SK-MEL-5 (cell line): Measurements from ENCODE around the gene MGAT5. TPM values are rescaled to one million over a fixed set of nuclear protein-coding genes. Genes with fewer than 3 reads are reported as not detected.

Experiments
- DNase-seq: peaks from one replicate; pipeline ENCODE4 v3.0.0-alpha.2; 2016; ENCODE audit warnings: low read depth, low spot score
- in situ Hi-C: cut with HindIII; loops from 2 replicates; pipeline ENCODE4 v1.10.0; 2016; ENCODE audit warnings: low sequenced_read_pairs, high pct_unique_total_duplicates, low pct_unique_long_range_greater_than_20kb
- total RNA-seq: library from RNA; depleted of rRNA; stranded (reverse); fragments of >200 nt; shearing (Covaris generic); gene quantifications from 2 replicates; pipeline ENCODE4 v1.2.3, GENCODE V29; 2014

Gene MGAT5
- total RNA-seq, 1 experiment from 2014 or later, result 24.7 TPM

GRCh38 chr2:134268265-134268664 lies 14.4 kb downstream of the MGAT5 start:
- no peak for DNase-seq
- in situ Hi-C loops, result no loop called here

GRCh38 chr2:134269230-134269629 lies 15.4 kb downstream of the MGAT5 start:
- in situ Hi-C loops, result no loop called here
- DNase-seq, result no peak

DNA sequence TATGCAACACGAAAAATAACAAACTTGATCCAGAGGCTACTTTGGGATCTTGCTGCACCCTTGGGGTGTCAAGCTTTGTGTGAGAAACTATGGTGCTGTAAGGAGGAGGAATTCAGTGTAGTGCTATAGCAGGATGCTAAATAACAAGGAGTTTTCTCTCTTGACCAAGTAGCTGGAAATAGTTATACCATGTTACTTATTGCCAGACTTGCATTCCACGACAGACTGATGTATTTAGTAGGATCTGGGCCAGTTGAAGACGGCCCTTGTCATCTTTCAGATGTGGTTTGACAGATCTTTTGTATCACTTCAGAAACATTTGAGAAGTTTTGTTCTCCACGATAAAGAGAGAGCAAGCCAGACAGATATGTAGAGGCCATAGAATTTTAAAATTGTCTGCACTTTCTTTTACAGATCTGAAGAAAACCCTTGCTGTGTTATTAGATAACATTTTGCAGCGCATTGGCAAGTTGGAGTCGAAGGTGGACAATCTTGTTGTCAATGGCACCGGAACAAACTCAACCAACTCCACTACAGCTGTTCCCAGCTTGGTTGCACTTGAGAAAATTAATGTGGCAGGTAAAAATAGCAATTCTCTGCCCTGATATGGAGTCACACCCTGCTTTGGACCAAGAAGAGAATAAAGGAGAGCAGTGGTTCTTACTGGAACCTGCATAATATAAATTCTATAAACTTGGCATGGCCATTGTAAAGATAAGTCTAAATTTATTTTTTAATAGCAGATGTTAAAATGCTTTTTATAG lies 16.3 kb downstream of the MGAT5 start:
- in situ Hi-C loops, result no loop called here
- no peak for DNase-seq

GRCh38 chr2:134271758-134272157 lies 17.9 kb downstream of the MGAT5 start:
- DNase-seq, result no peak
- in situ Hi-C loops, result no loop called here

DNA sequence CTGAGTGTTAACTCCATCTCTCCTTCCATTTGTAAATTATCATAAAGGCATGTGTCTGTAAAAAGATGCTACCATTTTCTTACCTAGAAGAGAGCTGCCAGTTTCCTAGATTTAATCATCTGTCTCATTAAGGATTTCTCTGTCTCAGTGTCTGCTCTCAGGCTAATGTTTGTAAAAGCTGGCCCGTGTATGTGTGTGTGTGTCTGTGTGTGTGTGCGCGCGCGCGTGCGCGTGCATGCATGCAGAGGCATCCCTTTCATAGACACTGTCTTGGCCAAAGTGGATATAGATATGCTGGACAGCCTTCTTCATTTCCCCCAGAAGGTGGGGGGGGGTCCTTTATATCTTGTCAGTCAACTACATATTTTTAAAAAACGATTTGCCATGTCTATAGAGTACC lies 18.9 kb downstream of the MGAT5 start:
- in situ Hi-C loops, result no loop called here
- no peak for DNase-seq

GRCh38 chr2:134273256-134273983 lies 19.5 kb downstream of the MGAT5 start:
- DNase-seq, result no peak
- in situ Hi-C loops, result no loop called here

- no peak for DNase-seq
- in situ Hi-C loops, result no loop called here
Measured at GRCh38 chr2:134274121-134274520, 20.2 kb downstream of the MGAT5 start.

GRCh38 chr2:134275058-134275862 lies 21.4 kb downstream of the MGAT5 start:
- no peak for DNase-seq
- in situ Hi-C loops, result no loop called here

- in situ Hi-C loops, result no loop called here
- DNase-seq, result no peak
Measured at GRCh38 chr2:134276381-134277172, 22.7 kb downstream of the MGAT5 start.

GRCh38 chr2:134277223-134277622 lies 23.4 kb downstream of the MGAT5 start:
- in situ Hi-C loops, result no loop called here
- DNase-seq, result no peak

GRCh38 chr2:134278553-134278952 lies 24.7 kb downstream of the MGAT5 start:
- in situ Hi-C loops, result no loop called here
- no peak for DNase-seq

DNA sequence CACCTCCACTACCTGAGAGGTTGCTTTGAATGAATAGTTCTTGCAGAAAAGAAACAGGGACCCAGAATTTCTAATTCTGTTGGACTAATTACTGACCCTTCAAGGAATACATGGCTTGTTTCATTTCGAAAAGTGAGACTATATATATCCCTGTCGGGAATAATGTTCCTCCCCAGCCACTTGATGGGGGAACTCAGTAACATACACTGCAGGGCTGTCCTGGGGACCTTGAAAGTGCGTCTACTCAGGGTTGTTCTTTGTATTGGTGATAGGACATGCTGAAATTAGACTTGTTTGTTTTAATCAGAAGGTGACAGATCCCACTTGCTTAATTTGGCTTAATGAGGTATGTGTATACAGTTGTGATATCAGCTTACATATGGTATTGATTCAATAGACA lies 25.5 kb downstream of the MGAT5 start:
- no peak for DNase-seq
- in situ Hi-C loops, result no loop called here

- in situ Hi-C loops, result no loop called here
- DNase-seq, result no peak
Measured at GRCh38 chr2:134280231-134280630, 26.4 kb downstream of the MGAT5 start.

DNA sequence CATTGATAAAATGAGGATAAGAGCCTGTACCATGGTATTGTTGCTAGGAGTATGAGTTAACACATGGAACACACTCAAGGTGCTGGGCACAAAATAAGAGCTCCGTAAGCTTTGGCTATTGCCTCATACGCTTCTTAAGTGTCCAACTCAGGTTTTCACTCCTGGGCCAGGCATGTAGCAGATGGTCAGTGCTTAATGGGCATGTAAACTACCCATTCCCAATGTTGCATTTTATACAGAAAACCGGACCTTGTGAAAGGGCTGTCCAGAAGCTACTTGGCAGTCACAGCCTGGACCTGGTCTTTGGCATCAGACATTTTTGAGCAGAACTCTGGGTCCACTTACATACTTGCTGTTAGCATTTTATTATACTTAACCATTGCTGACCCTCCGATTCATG lies 26.9 kb downstream of the MGAT5 start:
- no peak for DNase-seq
- in situ Hi-C loops, result no loop called here

DNA sequence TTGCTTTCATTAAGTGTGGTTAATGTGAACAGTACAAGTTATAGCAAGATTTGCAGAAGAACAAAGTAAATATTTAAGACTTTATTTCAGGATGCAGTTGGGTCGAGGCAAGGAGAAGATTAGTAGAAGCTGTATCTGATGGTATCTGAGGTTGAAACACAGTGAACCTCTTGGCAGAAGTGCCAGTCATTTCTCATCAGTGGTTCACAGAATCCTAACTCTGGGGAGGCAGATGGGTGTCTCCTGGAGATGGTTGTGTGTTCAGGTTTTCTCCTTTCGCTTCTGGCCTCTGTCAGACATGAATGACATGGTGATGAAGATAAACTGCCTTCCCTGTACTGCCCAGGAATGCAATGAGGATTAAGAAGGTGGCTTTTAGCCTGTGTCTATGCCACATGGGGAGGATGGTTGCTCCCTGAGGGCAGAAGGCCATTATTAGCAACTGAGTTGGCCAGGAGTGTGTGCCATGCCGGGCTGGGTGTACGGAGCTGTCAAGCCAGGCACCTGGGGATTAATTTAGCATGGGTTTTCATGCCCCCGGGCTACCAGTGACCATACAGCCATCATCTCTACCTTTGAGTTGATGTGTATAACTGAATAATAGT lies 28.0 kb downstream of the MGAT5 start:
- in situ Hi-C loops, result no loop called here
- no peak for DNase-seq

DNA sequence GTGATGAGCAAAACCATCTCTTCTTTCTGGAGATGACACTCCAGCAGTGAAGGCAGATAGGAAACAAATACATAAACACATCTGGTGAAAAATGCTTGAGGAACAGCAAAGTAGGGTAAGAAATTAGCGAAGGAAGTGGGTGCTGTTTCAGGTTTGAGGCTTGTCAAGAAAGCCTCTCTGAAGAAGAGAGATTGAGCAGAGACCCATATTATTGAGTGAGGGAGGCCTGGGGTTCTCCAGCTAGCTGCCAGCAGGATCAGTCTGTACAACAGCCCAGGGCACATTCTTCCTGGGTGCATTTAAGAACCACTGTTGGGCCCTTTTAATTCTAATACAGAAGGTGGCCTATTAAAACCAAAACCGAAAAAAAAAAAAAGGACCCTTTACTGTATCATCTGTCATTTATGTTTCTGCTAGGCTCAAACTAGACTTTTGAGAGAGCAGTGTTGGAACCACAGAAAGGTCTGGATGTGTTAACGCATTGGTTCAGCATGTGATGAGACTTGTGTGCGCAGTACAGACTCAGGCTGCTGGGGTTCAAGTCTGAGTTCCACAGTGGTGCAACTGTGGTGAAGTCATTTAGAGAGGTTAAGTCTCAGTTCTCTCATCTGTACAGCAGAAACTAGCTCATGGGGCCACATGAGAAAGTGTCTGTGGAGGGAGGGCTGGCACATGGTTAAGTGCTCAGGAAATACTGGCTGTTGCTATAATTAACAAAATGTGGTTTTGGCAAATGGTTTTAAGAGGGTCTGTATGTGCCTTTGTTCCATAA lies 28.9 kb downstream of the MGAT5 start:
- DNase-seq, result no peak
- in situ Hi-C loops, result no loop called here

DNA sequence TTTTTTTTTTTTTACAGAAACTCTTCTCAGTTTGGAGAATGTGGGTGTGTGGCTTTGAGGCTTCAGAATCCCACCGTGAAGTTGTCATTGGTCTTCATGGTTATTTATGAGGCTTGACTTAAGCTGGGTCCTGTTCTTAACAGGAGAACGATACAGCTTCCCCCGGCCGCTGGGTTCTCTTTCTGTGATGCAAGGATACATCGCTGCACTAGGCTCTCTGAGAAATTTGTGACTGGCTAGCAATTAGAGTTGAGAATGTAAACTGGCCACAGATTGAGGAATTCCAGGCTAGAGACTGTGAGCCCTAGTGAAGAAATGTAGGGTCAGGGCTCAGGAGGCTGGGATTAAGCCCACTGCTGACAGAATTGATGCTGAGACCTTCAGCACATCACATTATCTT lies 29.8 kb downstream of the MGAT5 start:
- in situ Hi-C loops, result no loop called here
- no peak for DNase-seq
